Fibroblast of lung (primary cell): Measurements from ENCODE around the gene TGFBR3L. TPM values are rescaled to one million over a fixed set of nuclear protein-coding genes. Genes with fewer than 3 reads are reported as not detected.

ENCODE experiments used
- DNase-seq, 2 donors: peaks; one replicate each; pipeline versions ENCODE4 v3.0.0 to v3.0.0-alpha.2; 2010; ENCODE audit warnings: low read depth in 2 of 2
- H2AFZ ChIP-seq: 2 replicates; pipeline ENCODE4 v1.5.1; 2012; ENCODE audit warnings: low read length, control low read depth, inconsistent platforms
- H3K27ac ChIP-seq: 2 replicates; pipeline ENCODE4 v1.5.1; 2011; ENCODE audit warnings: low read length, control low read depth; ENCODE audit not compliant: insufficient read depth
- H3K27me3 ChIP-seq: 2 replicates; pipeline ENCODE4 v1.5.1; 2011; ENCODE audit warnings: mild to moderate bottlenecking, low read length; ENCODE audit not compliant: control insufficient read depth, insufficient read depth
- H3K36me3 ChIP-seq: 2 replicates; pipeline ENCODE4 v1.5.1; 2011; ENCODE audit warnings: low read length; ENCODE audit not compliant: control insufficient read depth, insufficient read depth
- H3K4me1 ChIP-seq: 2 replicates; pipeline ENCODE4 v1.5.1; 2011; ENCODE audit warnings: low read length; ENCODE audit not compliant: control insufficient read depth, insufficient read depth; ENCODE audit errors: extremely low read depth
- H3K4me2 ChIP-seq: 2 replicates; pipeline ENCODE4 v1.5.1; 2011; ENCODE audit warnings: low read length, control low read depth; ENCODE audit not compliant: insufficient read depth; ENCODE audit errors: extremely low read depth
- H3K4me3 ChIP-seq, 4 experiments: fragments of 200-600 bp in 1 of 4; sonication (generic) in 1 of 4; replicated peaks in 1 of 4; 2 replicates each; pipeline ENCODE4 v1.5.1; 2011 to 2016; ENCODE audit warnings: low read length in 4 of 4, low read depth in 3 of 4, mild to moderate bottlenecking in 3 of 4, control low read depth in 2 of 4, inconsistent platforms in 1 of 4, mixed read lengths in 1 of 4; ENCODE audit not compliant: insufficient read depth in 1 of 4; ENCODE audit errors: control extremely low read depth in 1 of 4
- H3K79me2 ChIP-seq: 2 replicates; pipeline ENCODE4 v1.5.1; 2012; ENCODE audit warnings: mild to moderate bottlenecking, low read length, inconsistent platforms; ENCODE audit not compliant: control insufficient read depth, insufficient read depth
- H3K9ac ChIP-seq: 2 replicates; pipeline ENCODE4 v1.5.1; 2011; ENCODE audit warnings: mild to moderate bottlenecking, low read length, control low read depth; ENCODE audit not compliant: insufficient read depth
- H3K9me3 ChIP-seq: 2 replicates; pipeline ENCODE4 v1.5.1; 2012; ENCODE audit warnings: low read depth, low read length; ENCODE audit not compliant: control insufficient read depth, insufficient read depth
- H4K20me1 ChIP-seq: 2 replicates; pipeline ENCODE4 v1.5.1; 2011; ENCODE audit warnings: low read length; ENCODE audit not compliant: control insufficient read depth, insufficient read depth; ENCODE audit errors: extremely low read depth
- CTCF ChIP-seq, 2 donors: IDR thresholded peaks in 1 of 2; conservative IDR thresholded peaks in 1 of 2; 1 replicate in 1 of 2; 2 replicates in 1 of 2; pipeline ENCODE4 v1.5.1; 2011 to 2012; ENCODE audit warnings: low read length in 2 of 2, control low read depth in 1 of 2, inconsistent platforms in 1 of 2, low read depth in 1 of 2, mild to moderate bottlenecking in 1 of 2
- EZH2 ChIP-seq: IDR thresholded peaks from 2 replicates; pipeline ENCODE4 v1.5.1; 2012; ENCODE audit warnings: low read length, control low read depth, mild to moderate bottlenecking; ENCODE audit errors: missing control alignments
- polyA plus RNA-seq, 2 donors: library from polyadenylated mRNA; depleted of rRNA in 1 of 2; stranded (reverse) in 1 of 2; unstranded in 1 of 2; fragments of >200 nt; gene quantifications; 2 replicates each; pipeline ENCODE4 v1.2.1, GENCODE V29; 2011 to 2012; ENCODE audit warnings: missing spikeins in 1 of 2
- total RNA-seq: library from RNA; depleted of rRNA; stranded (reverse); fragments of >200 nt; gene quantifications from 2 replicates; pipeline ENCODE4 v1.2.1, GENCODE V29; 2014

The TGFBR3L gene
- total and polyA plus RNA-seq, 2 donors (not counting 1 experiment from before 2014, with no cell fraction given) = 1.3 TPM; not detected in 1

DNA sequence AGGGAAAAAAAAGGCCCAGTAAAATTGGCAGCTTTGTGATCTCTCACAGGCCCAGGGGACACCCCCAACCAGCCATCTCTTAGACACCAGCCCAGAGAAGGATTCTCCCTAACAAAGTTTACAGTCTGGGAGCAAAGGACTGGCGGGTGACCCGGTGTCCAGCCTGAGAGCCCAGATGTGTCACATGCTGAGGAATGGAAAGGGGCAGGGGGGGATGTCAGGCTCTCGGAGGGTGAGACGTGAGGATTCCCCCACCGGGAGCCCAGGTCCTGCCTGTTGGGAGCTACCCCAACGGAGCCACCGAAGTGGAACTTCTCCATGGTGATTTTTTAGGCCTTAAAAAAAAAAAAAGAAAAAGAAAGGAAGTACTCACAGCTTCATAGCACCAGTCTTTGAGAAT lies 16.1 kb downstream of the TGFBR3L start:
- H3K4me1 ChIP-seq = peaks cover 24% of the 10 kb centered on the region
- no peaks in the 10 kb centered on the region for H3K79me2 ChIP-seq
- no peak overlapping the region for H3K4me2 ChIP-seq
- no peaks in the 10 kb centered on the region for H3K9me3 ChIP-seq
- H3K27me3 ChIP-seq = no peaks in the 10 kb centered on the region
- H3K4me3 ChIP-seq = no peak overlapping the region
- DNase-seq = no peak
- no peak overlapping the region for H3K9ac ChIP-seq
- H2AFZ ChIP-seq = no peak overlapping the region
- peaks cover 40% of the 10 kb centered on the region for H3K36me3 ChIP-seq
- no peaks in the 10 kb centered on the region for H4K20me1 ChIP-seq
- peak overlapping the region; percentile 2 for H3K27ac ChIP-seq
- TF ChIP-seq CTCF (conservative IDR thresholded peaks at IDR 0.05 in 1 of 2, IDR thresholded peaks at IDR 0.05 in 1 of 2; ENCODE audit: low read depth in 1 of 2, low read length in 2 of 2) (no peak), EZH2 (no peak)

DNA sequence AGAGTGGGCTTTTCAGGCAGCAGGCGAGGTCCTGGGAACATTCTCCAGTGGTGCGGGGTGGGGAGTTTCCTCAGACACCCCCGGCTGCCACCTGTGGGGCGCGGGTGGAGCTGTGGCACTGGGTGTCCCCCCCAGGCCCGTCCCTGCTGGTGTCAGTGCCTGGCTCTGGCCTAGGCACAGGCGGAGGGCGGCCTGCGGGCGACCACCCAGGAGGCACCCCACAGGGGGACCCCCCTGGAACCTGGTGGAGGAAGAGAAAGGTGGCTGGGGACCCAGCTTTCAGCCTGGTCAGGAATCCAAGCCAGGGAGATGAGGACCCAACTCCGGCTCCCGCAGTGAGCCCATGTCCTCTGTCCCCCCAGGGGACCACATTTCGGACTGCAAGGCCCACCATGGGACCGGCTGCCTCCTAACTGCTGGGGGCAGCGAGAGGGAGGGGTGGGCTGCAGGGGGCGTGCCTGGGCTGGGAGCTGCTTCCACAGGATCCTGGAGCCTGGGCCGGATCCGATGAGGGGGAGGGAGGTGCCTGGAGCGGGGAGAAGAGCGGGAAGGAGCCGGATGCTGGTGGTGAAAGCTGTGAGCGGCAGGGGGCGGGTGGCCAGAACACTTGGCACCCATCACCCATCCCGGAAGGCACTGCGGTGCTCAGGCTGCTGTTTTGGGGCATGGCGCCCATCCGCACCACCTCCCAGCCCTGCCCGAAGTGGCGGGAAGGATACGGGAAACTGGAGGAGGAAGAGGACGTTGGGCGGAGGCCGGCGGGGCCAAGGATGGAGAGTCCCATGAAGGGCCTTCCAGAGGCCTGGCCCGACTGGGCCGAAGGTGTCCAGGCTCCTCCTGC lies 16.8 kb downstream of the TGFBR3L start:
- Histone ChIP-seq H3K79me2 (no peaks in the 10 kb centered on the region), H3K27ac (no peak overlapping the region), H3K27me3 (no peaks in the 10 kb centered on the region), H4K20me1 (no peaks in the 10 kb centered on the region), H3K4me3 (no peak overlapping the region), H3K4me1 (peaks cover 21% of the 10 kb centered on the region), H3K36me3 (peaks cover 41% of the 10 kb centered on the region), H3K9ac (no peak overlapping the region), H3K4me2 (no peak overlapping the region), H3K9me3 (no peaks in the 10 kb centered on the region), H2AFZ (no peak overlapping the region)
- no peak for DNase-seq
- TF ChIP-seq EZH2 (no peak), CTCF (conservative IDR thresholded peaks at IDR 0.05 in 1 of 2, IDR thresholded peaks at IDR 0.05 in 1 of 2; ENCODE audit: low read depth in 1 of 2, low read length in 2 of 2) (no peak)

DNA sequence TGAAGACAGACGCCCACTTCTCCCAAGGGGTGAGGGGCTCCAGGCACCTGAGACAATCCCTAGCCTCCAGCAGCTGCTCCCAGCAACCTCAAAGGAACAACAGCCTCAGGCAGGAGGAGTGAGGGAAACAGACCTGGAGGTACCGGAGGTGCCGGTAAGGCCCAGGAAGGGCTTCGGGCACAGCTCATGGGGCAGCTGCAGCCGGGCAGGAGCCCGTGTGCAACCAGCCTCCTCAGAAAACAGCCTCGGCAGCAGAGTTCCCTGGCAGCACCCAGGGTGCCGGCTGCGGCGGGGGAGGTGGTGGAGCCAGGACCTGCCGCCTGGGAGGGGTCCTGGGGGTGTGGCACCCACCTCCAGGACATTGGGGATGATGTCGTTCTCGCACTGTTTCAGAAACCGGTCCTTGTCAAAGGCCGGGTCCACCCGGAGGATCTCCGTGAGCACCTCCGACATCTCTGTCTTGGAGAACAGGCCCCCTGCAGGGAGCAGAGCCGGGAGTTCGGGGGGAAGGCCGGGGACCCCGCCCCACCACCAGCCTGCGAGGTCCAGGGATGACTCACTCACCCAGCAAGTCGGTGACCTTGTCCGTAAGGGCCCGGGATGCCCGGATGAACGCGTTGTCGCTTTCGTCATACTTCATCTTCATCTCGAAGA lies 17.8 kb downstream of the TGFBR3L start:
- Histone ChIP-seq H4K20me1 (no peaks in the 10 kb centered on the region), H2AFZ (no peak overlapping the region), H3K79me2 (no peaks in the 10 kb centered on the region), H3K36me3 (peaks cover 41% of the 10 kb centered on the region), H3K9me3 (no peaks in the 10 kb centered on the region), H3K4me3 (no peak overlapping the region), H3K4me1 (peaks cover 21% of the 10 kb centered on the region), H3K27me3 (no peaks in the 10 kb centered on the region), H3K27ac (no peak overlapping the region), H3K9ac (no peak overlapping the region), H3K4me2 (no peak overlapping the region)
- no peak for TF ChIP-seq CTCF (conservative IDR thresholded peaks at IDR 0.05 in 1 of 2, IDR thresholded peaks at IDR 0.05 in 1 of 2; ENCODE audit: low read depth in 1 of 2, low read length in 2 of 2)
- TF ChIP-seq EZH2 = no peak
- no peak for DNase-seq
